Glutamatergic neuron (in vitro differentiated cells): Measurements from ENCODE around the gene ST3GAL4. TPM values are rescaled to one million over a fixed set of nuclear protein-coding genes. Genes with fewer than 3 reads are reported as not detected.
"Not testable (repeated sequence)": the region's sequence is repeated elsewhere in the genome, so short reads cannot be mapped to it uniquely, and the experiment has no call there.

Source experiments
- DNase-seq: peaks from one replicate; pipeline ENCODE4 v3.0.0; 2022
- H3K27ac Mint-ChIP-seq: one replicate; pipeline ENCODE4 v1.8.0; 2020; ENCODE audit warnings: mild to moderate bottlenecking, mixed read lengths, inconsistent platforms; ENCODE audit not compliant: unreplicated experiment
- H3K27me3 Mint-ChIP-seq: one replicate; pipeline ENCODE4 v1.8.0; 2020; ENCODE audit warnings: mild to moderate bottlenecking, moderate library complexity, mixed read lengths, inconsistent platforms; ENCODE audit not compliant: unreplicated experiment
- H3K36me3 Mint-ChIP-seq: one replicate; pipeline ENCODE4 v1.8.0; 2020; ENCODE audit warnings: mild to moderate bottlenecking, mixed read lengths, inconsistent platforms; ENCODE audit not compliant: unreplicated experiment
- H3K4me1 Mint-ChIP-seq: one replicate; pipeline ENCODE4 v1.8.0; 2020; ENCODE audit warnings: mild to moderate bottlenecking, low read depth, mixed read lengths, inconsistent platforms; ENCODE audit not compliant: unreplicated experiment
- H3K4me3 Mint-ChIP-seq: one replicate; pipeline ENCODE4 v1.8.0; 2020; ENCODE audit warnings: mild to moderate bottlenecking, mixed read lengths, inconsistent platforms; ENCODE audit not compliant: unreplicated experiment
- H3K9me3 Mint-ChIP-seq: one replicate; pipeline ENCODE4 v1.8.0; 2020; ENCODE audit warnings: mild to moderate bottlenecking, moderate library complexity, mixed read lengths, inconsistent platforms; ENCODE audit not compliant: unreplicated experiment
- CTCF ChIP-seq: fragments of 200-600 bp; sonication (generic); IDR thresholded peaks from one replicate; pipeline ENCODE4 v1.5.0; 2021; ENCODE audit not compliant: partially characterized antibody, unreplicated experiment
- total RNA-seq: library from RNA; stranded (reverse); fragmentation: NEBNext Ultra II Directional; extraction: Animal tissue kit (Norgen Biotek cat#: 25700); gene quantifications from one replicate; pipeline ENCODE4 v1.2.1, GENCODE V29; 2021; ENCODE audit not compliant: unreplicated experiment

The ST3GAL4 gene
- total RNA-seq, 1 donor from 2014 or later = 10.4 TPM

GRCh38 chr11:126371595-126371994 lies 16.1 kb downstream of the ST3GAL4 start:
- no peak for TF ChIP-seq CTCF
- Mint-ChIP-seq H3K4me1 (peaks cover 5% of the 10 kb centered on the region), H3K36me3 (no peaks in the 10 kb centered on the region), H3K4me3 (no peak overlapping the region), H3K27me3 (no peaks in the 10 kb centered on the region), H3K27ac (no peak overlapping the region), H3K9me3 (peaks cover 2% of the 10 kb centered on the region)
- no peak for DNase-seq

DNA sequence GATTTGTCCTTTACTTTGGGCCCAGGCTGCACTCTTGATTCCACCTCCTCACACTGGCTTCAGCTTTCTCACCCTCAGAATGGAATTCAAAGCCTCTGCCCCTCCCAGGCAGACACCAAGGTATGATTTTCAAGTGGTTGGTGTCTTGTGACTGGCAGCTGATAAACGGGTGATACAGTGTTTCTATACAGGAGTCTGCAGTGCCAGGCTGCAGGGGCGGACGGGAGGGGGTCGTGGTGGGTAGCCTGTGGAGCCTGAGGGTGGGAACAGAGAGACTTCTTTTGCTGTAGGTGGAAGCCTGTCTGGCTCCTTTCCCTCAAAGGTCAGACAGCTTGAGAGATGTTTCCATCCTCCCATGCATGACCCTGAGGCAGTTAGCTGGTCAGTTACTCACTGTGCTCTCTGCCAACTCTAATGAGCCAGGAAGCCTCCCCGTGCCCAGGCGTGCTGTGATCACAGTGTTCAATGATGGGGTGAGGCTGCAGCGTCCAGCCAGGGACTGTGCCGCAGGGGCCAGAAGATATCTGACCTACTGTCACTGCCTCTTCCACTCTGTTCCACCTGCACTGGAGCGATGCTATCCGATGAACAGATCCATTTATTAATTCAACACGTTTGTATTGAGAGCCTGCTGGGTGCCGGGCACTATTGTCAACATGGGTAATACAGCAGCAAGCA lies 18.0 kb downstream of the ST3GAL4 start:
- H3K36me3 Mint-ChIP-seq, H3K4me1 Mint-ChIP-seq, H3K27me3 Mint-ChIP-seq, DNase-seq, H3K4me3 Mint-ChIP-seq, H3K9me3 Mint-ChIP-seq, H3K27ac Mint-ChIP-seq: not testable (repeated sequence)

GRCh38 chr11:126374562-126375300 lies 19.2 kb downstream of the ST3GAL4 start:
- H3K36me3 Mint-ChIP-seq, H3K27ac Mint-ChIP-seq, H3K4me1 Mint-ChIP-seq, H3K27me3 Mint-ChIP-seq, DNase-seq, H3K4me3 Mint-ChIP-seq, H3K9me3 Mint-ChIP-seq: not testable (repeated sequence)

DNA sequence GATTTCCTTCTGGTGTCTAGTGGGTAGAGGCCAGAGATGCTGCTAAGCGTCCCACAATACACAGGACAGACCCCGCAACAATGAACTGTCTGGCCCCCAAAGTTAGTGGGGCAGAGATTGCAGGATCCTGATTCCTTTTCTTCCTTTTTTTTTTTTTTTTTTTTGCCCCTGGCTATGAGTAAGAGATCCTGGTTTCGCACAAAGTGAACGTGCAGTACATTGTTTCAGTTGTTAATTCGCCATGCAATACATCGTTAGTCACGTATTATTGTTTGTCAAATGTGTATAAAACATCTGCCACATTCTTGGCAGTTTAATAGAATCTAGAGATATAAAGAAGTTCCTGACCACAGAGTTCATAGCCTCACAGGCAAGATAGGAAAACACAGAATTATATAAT lies 20.2 kb downstream of the ST3GAL4 start:
- Mint-ChIP-seq H3K4me3 (no peak overlapping the region), H3K36me3 (no peaks in the 10 kb centered on the region), H3K27ac (no peak overlapping the region), H3K9me3 (no peaks in the 10 kb centered on the region), H3K4me1 (peaks cover 2% of the 10 kb centered on the region), H3K27me3 (no peaks in the 10 kb centered on the region)
- no peak for TF ChIP-seq CTCF
- no peak for DNase-seq

- DNase-seq = no peak
- no peak overlapping the region for H3K4me3 Mint-ChIP-seq
- no peak for TF ChIP-seq CTCF
- H3K4me1 Mint-ChIP-seq = peaks cover 2% of the 10 kb centered on the region
- H3K9me3 Mint-ChIP-seq = no peaks in the 10 kb centered on the region
- no peak overlapping the region for H3K27ac Mint-ChIP-seq
- H3K36me3 Mint-ChIP-seq = no peaks in the 10 kb centered on the region
- H3K27me3 Mint-ChIP-seq = no peaks in the 10 kb centered on the region
Observed at GRCh38 chr11:126378763-126379162, 23.3 kb downstream of the ST3GAL4 start.

GRCh38 chr11:126380909-126381308 lies 25.4 kb downstream of the ST3GAL4 start:
- no peaks in the 10 kb centered on the region for H3K36me3 Mint-ChIP-seq
- H3K4me1 Mint-ChIP-seq = no peaks in the 10 kb centered on the region
- no peak overlapping the region for H3K27ac Mint-ChIP-seq
- DNase-seq = no peak
- no peaks in the 10 kb centered on the region for H3K27me3 Mint-ChIP-seq
- TF ChIP-seq CTCF = no peak
- H3K4me3 Mint-ChIP-seq = no peak overlapping the region
- H3K9me3 Mint-ChIP-seq = peaks cover 2% of the 10 kb centered on the region

DNA sequence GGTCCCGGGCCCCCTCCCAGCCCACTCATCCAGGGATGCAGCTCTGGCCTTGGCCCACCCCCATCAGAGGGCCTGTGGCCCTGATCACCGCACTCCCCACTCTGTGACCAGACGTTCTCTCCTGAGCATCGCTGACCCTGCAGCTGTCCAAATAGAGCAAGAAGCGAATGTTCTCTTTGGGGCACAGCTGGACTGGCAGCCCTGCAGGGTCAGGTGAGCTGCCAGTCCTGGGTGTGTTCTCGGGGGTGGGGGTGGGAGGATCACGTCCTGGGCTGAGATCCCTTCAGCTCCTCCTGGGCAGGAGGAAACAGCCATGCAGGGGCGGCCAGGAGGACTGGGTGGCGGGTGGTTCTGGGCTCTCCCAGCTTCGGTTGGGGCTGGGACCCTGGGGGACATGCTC lies 26.5 kb downstream of the ST3GAL4 start:
- H3K4me3 Mint-ChIP-seq, H3K4me1 Mint-ChIP-seq, H3K27me3 Mint-ChIP-seq, H3K36me3 Mint-ChIP-seq, H3K9me3 Mint-ChIP-seq, H3K27ac Mint-ChIP-seq, DNase-seq: not testable (repeated sequence)

GRCh38 chr11:126382641-126383040 lies 27.2 kb downstream of the ST3GAL4 start:
- H3K36me3 Mint-ChIP-seq, H3K27ac Mint-ChIP-seq, H3K4me3 Mint-ChIP-seq, H3K9me3 Mint-ChIP-seq, H3K27me3 Mint-ChIP-seq, H3K4me1 Mint-ChIP-seq, DNase-seq: not testable (repeated sequence)
